MCF 10A (cell line): ENCODE data around the gene SPATA13. TPM values are rescaled to one million over a fixed set of nuclear protein-coding genes. Genes with fewer than 3 reads are reported as not detected.

Experiments used
- BruUV-seq: library from RNA; stranded (reverse); fragments of 400-500 nt; replicated peaks from 2 replicates; lab custom pipeline; 2021; lab: Mats Ljungman, UMichigan
- CTCF ChIA-PET: fragments of 300-600 bp; sonication (Branson Sonifier 250); formaldehyde crosslinking; extraction: SDS; loops from one replicate; lab custom pipeline; 2021; ENCODE audit warnings: antibody characterized with exemption, inconsistent platforms; lab: Yijun Ruan, JAX
- POLR2A ChIA-PET: fragments of 300-600, 350-650 bp; sonication (Branson Sonifier 250); formaldehyde crosslinking; extraction: SDS; loops from one replicate; lab custom pipeline; 2020; ENCODE audit warnings: antibody characterized with exemption, inconsistent platforms; lab: Yijun Ruan, JAX
- DNase-seq: peaks from one replicate; pipeline ENCODE4 v3.0.0-alpha.2; 2018; ENCODE audit not compliant: unreplicated experiment
- H3K27ac Mint-ChIP-seq: one replicate; pipeline ENCODE4 v1.8.0; 2022; ENCODE audit warnings: mild to moderate bottlenecking, low read depth, mixed read lengths; ENCODE audit not compliant: unreplicated experiment
- H3K27me3 Mint-ChIP-seq: one replicate; pipeline ENCODE4 v1.8.0; 2022; ENCODE audit warnings: mixed read lengths; ENCODE audit not compliant: insufficient read depth, unreplicated experiment
- H3K36me3 Mint-ChIP-seq: one replicate; pipeline ENCODE4 v1.8.0; 2022; ENCODE audit warnings: mild to moderate bottlenecking, moderate library complexity, mixed read lengths; ENCODE audit not compliant: insufficient read depth, unreplicated experiment
- H3K4me1 Mint-ChIP-seq: one replicate; pipeline ENCODE4 v1.8.0; 2022; ENCODE audit warnings: mixed read lengths; ENCODE audit not compliant: insufficient read depth, unreplicated experiment
- H3K4me3 Mint-ChIP-seq: one replicate; pipeline ENCODE4 v1.8.0; 2022; ENCODE audit warnings: mild to moderate bottlenecking, moderate library complexity, mixed read lengths; ENCODE audit not compliant: unreplicated experiment
- H3K9me3 Mint-ChIP-seq: one replicate; pipeline ENCODE4 v1.8.0; 2022; ENCODE audit warnings: mixed read lengths; ENCODE audit not compliant: unreplicated experiment
- CTCF ChIP-seq: fragments of 200-600 bp; IDR thresholded peaks from one replicate; pipeline ENCODE4 v1.8.0; 2022; ENCODE audit warnings: antibody characterized with exemption, mild to moderate bottlenecking; ENCODE audit not compliant: unreplicated experiment
- intact Hi-C: fragments of 100-400 bp; cut with micrococcal nuclease; formaldehyde crosslinking; loops from 2 replicates; pipeline ENCODE4 v1.14.1; 2022
- total RNA-seq: library from RNA; stranded (reverse); gene quantifications from 2 replicates; pipeline ENCODE4 v1.2.3, GENCODE V29; 2022

The SPATA13 gene
- total RNA-seq, 1 experiment from 2014 or later: 2.2 TPM

DNA sequence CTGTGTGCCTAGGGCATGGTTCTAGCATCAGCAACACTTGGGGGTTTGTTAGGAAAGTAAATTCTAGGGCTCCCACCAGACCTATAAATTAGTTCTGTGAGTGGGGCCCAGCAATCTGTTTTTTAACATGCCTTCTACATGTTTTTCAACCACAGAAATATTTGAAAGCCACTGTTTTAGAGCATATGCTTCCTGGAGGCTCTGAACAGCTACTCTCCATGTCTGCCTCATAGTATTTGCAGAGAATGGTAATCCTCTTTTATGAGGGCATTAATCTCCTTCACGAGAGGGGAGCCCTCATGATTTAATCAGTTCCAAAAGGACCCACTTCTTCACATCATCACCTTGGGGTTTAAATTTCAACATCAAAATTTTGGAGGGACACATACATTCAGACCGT lies 6.0 kb downstream of the SPATA13 start:
- BruUV-seq: no TSS peak
- H3K4me3 Mint-ChIP-seq: no peak overlapping the region
- intact Hi-C loops: no loop called here
- no peak for DNase-seq
- no peak for TF ChIP-seq CTCF
- H3K9me3 Mint-ChIP-seq: no peaks in the 10 kb centered on the region
- peaks cover 10% of the 10 kb centered on the region for H3K4me1 Mint-ChIP-seq
- no peaks in the 10 kb centered on the region for H3K36me3 Mint-ChIP-seq
- H3K27me3 Mint-ChIP-seq: no peaks in the 10 kb centered on the region
- ChIA-PET POLR2A (no interaction called here), CTCF (interaction anchor here (1.3 kb wide), 1 partner anchor 106 kb away, joined by 3 read pairs; no protein-coding TSS in a partner anchor)
- H3K27ac Mint-ChIP-seq: no peak overlapping the region

DNA sequence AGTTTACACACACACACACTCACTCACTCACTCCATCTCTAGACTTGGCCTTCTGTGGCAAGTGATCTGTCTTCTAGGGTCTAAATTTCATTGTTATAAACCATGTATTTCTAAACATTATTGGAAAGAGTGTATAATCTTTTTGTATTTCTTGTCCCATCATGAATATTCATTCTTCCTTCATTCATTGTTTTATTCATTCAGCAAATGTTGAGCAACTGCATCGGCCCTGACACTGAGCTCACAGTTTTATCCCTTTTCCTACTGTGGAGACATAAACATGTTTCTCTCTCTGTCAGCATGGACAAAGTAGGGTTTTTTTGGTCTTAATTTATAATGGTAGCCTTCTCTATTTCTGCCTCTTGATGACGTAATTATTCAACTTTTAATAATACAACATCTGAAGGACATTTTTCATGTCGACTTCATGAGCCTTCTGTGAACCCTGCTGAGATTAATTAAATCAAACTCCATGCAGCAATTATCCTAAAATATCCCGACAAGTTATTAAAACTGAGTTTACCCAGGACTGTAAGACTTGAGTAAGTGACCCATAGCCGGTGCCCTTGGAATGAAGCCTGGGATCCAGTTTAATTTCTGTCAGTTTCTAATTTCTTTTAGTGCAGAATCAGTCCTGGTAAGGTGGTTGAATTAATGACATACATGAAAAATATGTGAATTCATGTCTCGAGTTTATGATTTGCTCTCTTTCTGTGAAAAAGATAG lies 7.3 kb downstream of the SPATA13 start:
- H3K4me3 Mint-ChIP-seq: no peak overlapping the region
- no peaks in the 10 kb centered on the region for H3K36me3 Mint-ChIP-seq
- POLR2A ChIA-PET: no interaction called here
- H3K27me3 Mint-ChIP-seq: no peaks in the 10 kb centered on the region
- no peaks in the 10 kb centered on the region for H3K9me3 Mint-ChIP-seq
- CTCF ChIA-PET: interaction anchor here (1.3 kb wide), 1 partner anchor 107 kb away, joined by 3 read pairs; no protein-coding TSS in a partner anchor
- DNase-seq: no peak
- H3K27ac Mint-ChIP-seq: no peak overlapping the region
- TF ChIP-seq CTCF: no peak
- BruUV-seq: no TSS peak
- H3K4me1 Mint-ChIP-seq: no peaks in the 10 kb centered on the region
- intact Hi-C loops: no loop called here

DNA sequence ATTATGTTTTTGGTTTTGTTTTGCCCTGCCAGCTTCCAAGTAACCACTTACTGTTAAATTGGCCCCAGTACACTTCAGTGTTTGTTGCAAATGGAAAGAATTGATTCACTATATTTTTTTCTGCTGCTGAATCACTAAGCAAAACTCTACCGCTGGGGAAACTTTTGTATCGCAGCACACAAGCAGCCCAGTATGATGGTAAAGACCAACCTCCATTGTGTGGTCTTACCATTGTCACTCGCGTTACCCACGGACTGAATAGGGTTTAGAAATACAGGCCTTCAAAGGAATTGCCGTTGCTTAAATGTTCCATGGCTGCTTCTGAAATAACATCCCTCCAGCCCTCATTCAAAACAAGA lies 7.9 kb downstream of the SPATA13 start:
- Mint-ChIP-seq H3K4me1 (no peaks in the 10 kb centered on the region), H3K36me3 (no peaks in the 10 kb centered on the region), H3K27me3 (no peaks in the 10 kb centered on the region), H3K27ac (no peak overlapping the region), H3K4me3 (no peak overlapping the region), H3K9me3 (no peaks in the 10 kb centered on the region)
- CTCF ChIA-PET: no interaction called here
- BruUV-seq: no TSS peak
- no peak for TF ChIP-seq CTCF
- POLR2A ChIA-PET: no interaction called here
- intact Hi-C loops: no loop called here
- DNase-seq: no peak

DNA sequence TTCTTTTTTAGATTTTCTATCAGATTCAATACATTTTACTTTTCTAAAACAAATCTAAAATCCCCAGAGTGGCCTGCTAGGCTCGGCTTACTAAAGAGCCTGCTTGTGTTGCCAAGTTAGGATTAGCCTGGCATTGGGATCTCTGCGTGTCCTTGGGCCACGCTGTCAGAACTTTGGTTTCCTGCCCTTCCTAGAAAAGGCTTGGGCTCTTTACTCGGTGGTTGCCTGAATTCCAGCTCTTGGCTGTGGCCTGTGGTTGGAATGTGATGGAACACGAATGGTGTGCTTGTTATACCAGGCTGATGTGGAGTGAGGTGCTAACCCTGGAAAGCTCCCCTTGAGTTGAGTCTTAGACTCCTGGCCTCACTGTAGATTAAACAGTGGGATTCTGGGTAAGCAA lies 8.5 kb downstream of the SPATA13 start:
- Mint-ChIP-seq H3K9me3 (no peaks in the 10 kb centered on the region), H3K4me3 (no peak overlapping the region), H3K27ac (no peak overlapping the region), H3K4me1 (no peaks in the 10 kb centered on the region), H3K36me3 (no peaks in the 10 kb centered on the region), H3K27me3 (no peaks in the 10 kb centered on the region)
- no peak for TF ChIP-seq CTCF
- intact Hi-C loops: no loop called here
- POLR2A ChIA-PET: no interaction called here
- BruUV-seq: no TSS peak
- DNase-seq: no peak
- CTCF ChIA-PET: no interaction called here
